ENCODE results near the gene EPSTI1. TPM values are rescaled to one million over a fixed set of nuclear protein-coding genes. Genes with fewer than 3 reads are reported as not detected.

Gene EPSTI1
- total RNA-seq, 6 donors from 2014 or later, result 10.2 to 61.8 (median 24.0) TPM

- Histone ChIP-seq H3K27me3 (no peaks in the 10 kb centered on the region), H3K4me3 (peak within 1 kb of the TSS; percentile 49 to 72 (median 58)), H3K9me3 (no peaks in the 10 kb centered on the region), H3K27ac (peak within 1 kb of the TSS; percentile 80 to 94 (median 84)), H3K36me3 (peaks cover 0 to 5% (median 0%) of the 10 kb centered on the region in 4 donors), H3K4me1 (peaks cover 7 to 33% (median 19%) of the 10 kb centered on the region in 4 donors)
- ATAC-seq (ENCODE audit: low FRiP score in 2 of 2) (peak; percentile 93 to 98), DNase-seq (peak; percentile 85 to 93)
- TF ChIP-seq POLR2AphosphoS5 (IDR thresholded peaks at IDR 0.05) (peak in 1 of 2 donors; percentile 86), EP300 (IDR thresholded peaks at IDR 0.05) (no peak), CTCF (IDR thresholded peaks at IDR 0.05) (peak in 3 of 6 experiments; percentile 8 to 33 (median 31)), POLR2A (IDR thresholded peaks at IDR 0.05) (peak; percentile 20 to 75 (median 37))
- 2 to 4% methylated on average over 24 to 40 of the region's 48 CpGs for WGBS, 2 donors
Observed at GRCh38 chr13:43023289-43023963, 31.4 kb upstream of the EPSTI1 start, which contains the start of gene DNAJC15. TSS of gene DNAJC15 (plus strand) at chr13:43023586. CDS start at chr13:43023627, 41 bp downstream.

GRCh38 chr13:43022934-43023288 is 30.9 kb upstream of the EPSTI1 start:
- WGBS, 2 donors, result 71 to 75% methylated on average over 12 of the region's 12 CpGs
- H3K36me3 ChIP-seq, result peaks cover 0 to 3% (median 0%) of the 10 kb centered on the region in 4 donors
- DNase-seq, result peak in 1 of 2 donors; percentile 18
- TF ChIP-seq EP300 (IDR thresholded peaks at IDR 0.05), result no peak
- no peak for TF ChIP-seq POLR2AphosphoS5 (IDR thresholded peaks at IDR 0.05)
- TF ChIP-seq CTCF (IDR thresholded peaks at IDR 0.05), result no peak
- peak overlapping the region in 3 of 4 donors; percentile 53 to 72 (median 63) for H3K4me3 ChIP-seq
- peaks cover 7 to 33% (median 19%) of the 10 kb centered on the region in 4 donors for H3K4me1 ChIP-seq
- H3K27me3 ChIP-seq, result no peaks in the 10 kb centered on the region
- H3K9me3 ChIP-seq, result no peaks in the 10 kb centered on the region
- H3K27ac ChIP-seq, result peak overlapping the region; percentile 80 to 94 (median 84)
- no peak for ATAC-seq (ENCODE audit: low FRiP score in 2 of 2)

- WGBS, 2 donors, result 87 to 93% methylated on average over 11 of the region's 11 CpGs
- TF ChIP-seq CTCF (IDR thresholded peaks at IDR 0.05), result no peak
- Histone ChIP-seq H3K4me1 (peaks cover 7 to 33% (median 19%) of the 10 kb centered on the region in 4 donors), H3K36me3 (no peaks in the 10 kb centered on the region), H3K27ac (no peak overlapping the region), H3K4me3 (no peak overlapping the region), H3K27me3 (no peaks in the 10 kb centered on the region), H3K9me3 (no peaks in the 10 kb centered on the region)
- ATAC-seq (ENCODE audit: low FRiP score in 2 of 2) (no peak), DNase-seq (no peak)
Observed at GRCh38 chr13:43021926-43022670, 30.1 kb upstream of the EPSTI1 start.

- Histone ChIP-seq H3K4me1 (peaks cover 4 to 27% (median 12%) of the 10 kb centered on the region in 4 donors), H3K36me3 (no peaks in the 10 kb centered on the region), H3K27ac (no peak overlapping the region), H3K9me3 (no peaks in the 10 kb centered on the region), H3K4me3 (no peak overlapping the region), H3K27me3 (no peaks in the 10 kb centered on the region)
- WGBS, 2 donors, result 60 to 68% methylated on average over 1 of the region's 1 CpG
- no peak for DNase-seq
- no peak for ATAC-seq (ENCODE audit: low FRiP score in 2 of 2)
- TF ChIP-seq POLR2A (IDR thresholded peaks at IDR 0.05), result no peak
- TF ChIP-seq EP300 (IDR thresholded peaks at IDR 0.05), result no peak
- no peak for TF ChIP-seq CTCF (IDR thresholded peaks at IDR 0.05)
- TF ChIP-seq POLR2AphosphoS5 (IDR thresholded peaks at IDR 0.05), result no peak
Observed at GRCh38 chr13:43020794-43021193, 28.8 kb upstream of the EPSTI1 start.
